Thyroid gland (tissue), 4 donors: ENCODE measurements around the gene EVA1B.

Experiments used
- CTCF ChIP-seq, 6 experiments: fragments of 200-600 bp in 3 of 6; fragments of 450-650 bp in 3 of 6; sonication (generic) in 3 of 6; IDR thresholded peaks; one replicate each; pipeline ENCODE4 v1.5.1; 2016 to 2019; ENCODE audit warnings: antibody characterized with exemption in 6 of 6, mild to moderate bottlenecking in 2 of 6, inconsistent platforms in 1 of 6, moderate library complexity in 1 of 6
- POLR2A ChIP-seq, 2 donors: fragments of 450-650 bp; IDR thresholded peaks; one replicate each; pipeline ENCODE4 v1.6.1; 2017; ENCODE audit warnings: antibody characterized with exemption in 2 of 2, mild to moderate bottlenecking in 2 of 2, moderate library complexity in 1 of 2

- TF ChIP-seq CTCF (IDR thresholded peaks at IDR 0.05) (no peak), POLR2A (IDR thresholded peaks at IDR 0.05) (no peak)
Measured at GRCh38 chr1:36305915-36306209, 17.6 kb downstream of the EVA1B start.
